GM10266 (cell line): Measurements from ENCODE around the gene ODF2L.
"Not testable (repeated sequence)": the region's sequence is repeated elsewhere in the genome, so short reads cannot be mapped to it uniquely, and the experiment has no call there.

ENCODE experiments used
- DNase-seq: peaks from one replicate; pipeline ENCODE4 v3.0.0; 2012; ENCODE audit errors: extremely low spot score
- TF ChIP-seq, protein P1 (sequence below): IDR thresholded peaks from 2 replicates; pipeline ENCODE4 v1.5.1; 2012; ENCODE audit warnings: mild to moderate bottlenecking, low read depth; ENCODE audit not compliant: control insufficient read depth, insufficient read depth; ENCODE audit errors: missing control alignments

ODF2L gene

DNA sequence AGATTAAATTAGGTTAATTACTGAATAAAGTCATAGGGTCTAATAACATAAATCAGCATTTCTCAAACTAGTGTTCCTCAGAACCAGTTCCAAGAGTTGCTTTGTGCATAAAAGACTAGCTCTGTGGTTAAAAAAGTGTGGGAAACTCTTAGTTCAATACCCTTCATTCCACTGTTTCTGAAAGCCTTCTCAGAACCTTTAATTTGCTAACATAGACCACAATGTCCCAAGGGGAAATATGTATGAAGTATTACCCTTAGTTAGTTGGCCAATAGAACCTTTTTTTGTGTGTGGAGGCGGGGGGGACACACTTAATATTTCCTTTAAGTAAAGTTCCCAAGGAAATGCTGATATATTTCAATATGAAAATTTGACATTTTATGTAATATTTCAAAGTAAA, 20.4 kb downstream of the ODF2L start:
- TF ChIP-seq, protein P1, sequence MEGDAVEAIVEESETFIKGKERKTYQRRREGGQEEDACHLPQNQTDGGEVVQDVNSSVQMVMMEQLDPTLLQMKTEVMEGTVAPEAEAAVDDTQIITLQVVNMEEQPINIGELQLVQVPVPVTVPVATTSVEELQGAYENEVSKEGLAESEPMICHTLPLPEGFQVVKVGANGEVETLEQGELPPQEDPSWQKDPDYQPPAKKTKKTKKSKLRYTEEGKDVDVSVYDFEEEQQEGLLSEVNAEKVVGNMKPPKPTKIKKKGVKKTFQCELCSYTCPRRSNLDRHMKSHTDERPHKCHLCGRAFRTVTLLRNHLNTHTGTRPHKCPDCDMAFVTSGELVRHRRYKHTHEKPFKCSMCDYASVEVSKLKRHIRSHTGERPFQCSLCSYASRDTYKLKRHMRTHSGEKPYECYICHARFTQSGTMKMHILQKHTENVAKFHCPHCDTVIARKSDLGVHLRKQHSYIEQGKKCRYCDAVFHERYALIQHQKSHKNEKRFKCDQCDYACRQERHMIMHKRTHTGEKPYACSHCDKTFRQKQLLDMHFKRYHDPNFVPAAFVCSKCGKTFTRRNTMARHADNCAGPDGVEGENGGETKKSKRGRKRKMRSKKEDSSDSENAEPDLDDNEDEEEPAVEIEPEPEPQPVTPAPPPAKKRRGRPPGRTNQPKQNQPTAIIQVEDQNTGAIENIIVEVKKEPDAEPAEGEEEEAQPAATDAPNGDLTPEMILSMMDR: no peak
- DNase-seq: no peak

DNA sequence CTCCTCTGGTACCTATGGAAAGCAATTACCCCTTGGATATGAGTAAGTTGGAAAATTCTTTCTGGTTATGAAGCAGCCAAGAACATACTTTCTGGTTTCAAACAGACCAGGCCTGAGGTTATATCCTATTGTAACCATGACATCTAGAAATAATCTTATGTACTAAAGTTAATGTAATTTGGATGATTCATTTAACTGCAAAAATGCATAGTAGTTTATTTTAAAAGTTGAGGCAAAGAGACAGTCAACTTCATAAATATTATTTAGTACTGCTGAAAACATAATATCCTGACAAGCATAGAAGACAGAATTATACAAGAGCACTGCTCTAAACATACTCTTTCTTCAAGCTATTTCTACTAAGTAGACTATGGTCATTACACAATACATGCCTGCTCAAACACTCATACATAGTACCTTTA, 25.5 kb downstream of the ODF2L start:
- no peak for DNase-seq
- TF ChIP-seq, protein P1: no peak

DNA sequence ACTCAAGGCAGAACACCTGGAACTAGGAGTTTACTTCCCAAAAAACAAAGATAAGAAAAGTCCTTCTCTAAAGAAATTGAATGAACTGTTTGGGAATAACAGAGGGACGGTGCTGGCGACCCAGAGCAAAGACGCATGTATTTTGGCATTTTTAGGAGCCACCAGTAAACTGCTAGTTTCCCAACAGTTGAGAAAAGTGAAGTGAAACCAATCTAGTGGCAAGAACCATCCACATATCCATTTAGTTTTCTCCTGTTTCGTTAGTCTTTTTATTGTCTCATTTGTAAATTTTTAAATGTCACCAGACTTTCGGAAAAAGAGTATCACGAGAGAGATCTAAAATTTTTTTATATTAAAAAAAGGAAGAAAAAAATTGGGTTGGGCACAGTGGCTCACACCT, 30.2 kb downstream of the ODF2L start:
- DNase-seq: no peak
- TF ChIP-seq, protein P1: no peak

DNA sequence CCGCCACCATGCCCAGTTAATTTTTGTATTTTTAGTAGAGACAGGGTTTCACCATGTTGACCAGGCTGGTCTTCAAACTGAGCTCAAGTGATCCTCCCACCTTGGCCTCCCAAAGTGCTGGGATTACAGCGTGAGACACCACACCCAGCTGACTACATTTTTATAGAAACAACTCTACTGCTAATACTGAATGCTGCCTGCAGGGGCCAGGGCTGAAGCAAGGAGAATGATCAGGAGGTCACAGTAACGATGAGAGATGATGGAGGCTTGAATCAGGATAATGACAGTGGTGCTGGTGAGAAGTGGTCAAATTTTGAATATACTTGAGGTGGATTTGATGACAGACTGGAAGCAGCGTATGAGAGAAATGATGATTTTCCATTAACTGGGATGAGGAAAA, 33.3 kb downstream of the ODF2L start:
- no peak for DNase-seq

DNA sequence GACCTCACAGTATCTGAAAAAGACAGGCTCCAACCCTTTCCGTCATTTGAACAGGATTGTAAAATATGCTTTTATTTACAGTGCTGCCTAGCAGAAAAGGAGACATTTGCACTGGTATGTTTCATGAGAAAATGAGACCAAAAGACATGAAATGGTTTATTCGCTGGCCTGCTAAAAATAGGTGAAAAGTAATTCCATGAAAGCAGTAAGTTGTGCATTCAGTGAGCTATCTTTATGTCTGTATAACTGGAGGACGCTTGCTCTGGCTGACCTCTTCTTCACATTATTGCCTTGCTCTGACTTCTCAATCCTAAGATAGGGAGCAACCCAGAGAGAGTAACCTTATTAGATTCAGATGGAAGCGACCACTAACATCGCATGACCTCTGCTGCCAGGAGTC, 38.3 kb downstream of the ODF2L start:
- DNase-seq: no peak
- TF ChIP-seq, protein P1: no peak

More for the DNA sequence above, 33.3 kb downstream of the ODF2L start:
- TF ChIP-seq, protein P1: no peak

DNA sequence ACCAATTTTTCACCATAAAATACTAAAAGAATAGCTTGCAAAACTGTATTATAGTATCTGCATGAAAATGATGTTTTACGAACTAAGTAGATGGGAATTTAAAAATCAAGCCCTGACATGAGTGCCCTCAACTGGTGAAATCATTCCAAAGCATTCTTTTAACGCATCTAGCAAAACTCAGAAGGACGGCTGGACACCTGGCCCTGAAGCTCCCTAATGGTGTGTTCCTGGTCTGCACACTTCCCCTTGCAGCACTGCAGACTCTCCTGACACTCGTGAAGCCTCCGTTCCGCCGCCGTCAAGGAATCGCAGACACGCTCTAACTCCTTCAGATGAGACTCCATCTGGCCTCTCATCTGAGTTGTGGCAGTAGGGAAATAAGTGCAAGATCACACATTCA, 39.9 kb downstream of the ODF2L start:
- TF ChIP-seq, protein P1: no peak
- no peak for DNase-seq

DNA sequence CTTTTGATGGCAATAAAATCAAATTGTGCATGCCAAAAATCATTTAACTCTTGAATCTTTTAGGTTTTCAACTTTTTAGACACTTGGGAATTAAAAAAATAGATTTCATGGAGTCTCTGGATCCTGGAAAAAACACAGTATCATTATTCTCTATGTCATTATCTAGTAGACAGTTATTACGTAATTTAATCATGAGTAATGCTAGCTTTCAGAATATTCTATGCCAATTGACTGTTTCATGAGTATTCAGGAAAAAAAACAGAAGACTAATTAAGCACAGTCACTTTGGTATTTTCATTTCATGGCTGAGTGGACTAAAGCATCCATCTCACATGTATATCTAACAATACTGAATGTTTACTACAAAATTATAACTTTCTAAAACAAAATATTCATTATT, 44.0 kb downstream of the ODF2L start:
- TF ChIP-seq, protein P1: no peak
- DNase-seq: no peak

DNA sequence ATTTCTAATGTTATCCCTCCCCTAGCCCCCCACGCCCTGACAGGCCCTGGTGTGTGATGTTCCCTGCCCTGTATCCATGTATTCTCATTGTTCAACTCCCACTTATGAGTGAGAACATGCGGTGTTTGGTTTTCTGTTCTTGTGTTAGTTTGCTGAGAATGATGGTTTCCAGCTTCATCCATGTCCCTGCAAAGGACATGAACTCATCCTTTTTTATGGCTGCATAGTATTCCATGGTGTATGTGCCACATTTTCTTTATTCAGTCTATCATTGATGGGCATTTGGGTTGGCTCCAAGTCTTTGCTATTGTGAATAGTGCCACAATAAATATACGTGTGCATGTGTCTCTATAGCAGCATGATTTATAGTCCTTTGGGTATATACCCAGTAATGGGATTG, 45.9 kb downstream of the ODF2L start:
- DNase-seq: not testable (repeated sequence)
